Nephron progenitor cell (in vitro differentiated cells): ENCODE data around the gene ACAP2.

ENCODE experiments used
- DNase-seq: peaks from one replicate; pipeline ENCODE4 v3.0.0; 2021
- H3K27ac Mint-ChIP-seq: 2 replicates; pipeline ENCODE4 v1.8.0; 2021; ENCODE audit warnings: mild to moderate bottlenecking, moderate library complexity, mixed read lengths
- H3K27me3 Mint-ChIP-seq: 2 replicates; pipeline ENCODE4 v1.8.0; 2021; ENCODE audit warnings: mild to moderate bottlenecking, low read depth, mixed read lengths; ENCODE audit not compliant: poor library complexity
- H3K36me3 Mint-ChIP-seq: 2 replicates; pipeline ENCODE4 v1.8.0; 2021; ENCODE audit warnings: low read depth, mixed read lengths
- H3K4me1 Mint-ChIP-seq: 2 replicates; pipeline ENCODE4 v1.8.0; 2021; ENCODE audit warnings: mixed read lengths
- H3K4me3 Mint-ChIP-seq: 2 replicates; pipeline ENCODE4 v1.8.0; 2021; ENCODE audit warnings: mild to moderate bottlenecking, moderate library complexity, mixed read lengths
- H3K9me3 Mint-ChIP-seq: 2 replicates; pipeline ENCODE4 v1.8.0; 2021; ENCODE audit warnings: mild to moderate bottlenecking, moderate library complexity, mixed read lengths
- CTCF ChIP-seq: fragments of 200-600 bp; sonication (generic); IDR thresholded peaks from 2 replicates; pipeline ENCODE4 v1.5.0; 2021; ENCODE audit warnings: antibody characterized with exemption

The ACAP2 gene

GRCh38 chr3:195245531-195245951 lies 197.3 kb downstream of the ACAP2 start:
- no peaks in the 10 kb centered on the region for H3K27me3 Mint-ChIP-seq
- no peak overlapping the region for H3K4me3 Mint-ChIP-seq
- peaks cover 52% of the 10 kb centered on the region for H3K36me3 Mint-ChIP-seq
- H3K4me1 Mint-ChIP-seq = peaks cover 87% of the 10 kb centered on the region
- DNase-seq = no peak
- H3K27ac Mint-ChIP-seq = no peak overlapping the region
- no peak for TF ChIP-seq CTCF
- H3K9me3 Mint-ChIP-seq = peaks cover 15% of the 10 kb centered on the region

- Mint-ChIP-seq H3K27me3 (peaks cover 3% of the 10 kb centered on the region), H3K4me1 (peaks cover 85% of the 10 kb centered on the region), H3K36me3 (peaks cover 36% of the 10 kb centered on the region), H3K9me3 (peaks cover 14% of the 10 kb centered on the region), H3K4me3 (no peak overlapping the region), H3K27ac (peak overlapping the region; percentile 25)
- no peak for TF ChIP-seq CTCF
- DNase-seq = no peak
These were observed 201.0 kb downstream of the ACAP2 start for GRCh38 chr3:195241592-195242355.

GRCh38 chr3:195240939-195241338 lies 201.9 kb downstream of the ACAP2 start:
- Mint-ChIP-seq H3K27ac (no peak overlapping the region), H3K4me3 (no peak overlapping the region), H3K27me3 (peaks cover 3% of the 10 kb centered on the region), H3K9me3 (peaks cover 17% of the 10 kb centered on the region), H3K4me1 (peaks cover 77% of the 10 kb centered on the region), H3K36me3 (peaks cover 36% of the 10 kb centered on the region)
- TF ChIP-seq CTCF = no peak
- no peak for DNase-seq

- Mint-ChIP-seq H3K9me3 (peaks cover 23% of the 10 kb centered on the region), H3K4me1 (peaks cover 70% of the 10 kb centered on the region), H3K36me3 (peaks cover 36% of the 10 kb centered on the region), H3K4me3 (no peak overlapping the region), H3K27me3 (peaks cover 3% of the 10 kb centered on the region), H3K27ac (peak overlapping the region; percentile 28)
- TF ChIP-seq CTCF = no peak
- no peak for DNase-seq
These were observed 202.6 kb downstream of the ACAP2 start for GRCh38 chr3:195240171-195240701.

GRCh38 chr3:195239121-195239520 lies 203.7 kb downstream of the ACAP2 start:
- peaks cover 75% of the 10 kb centered on the region for H3K4me1 Mint-ChIP-seq
- H3K27me3 Mint-ChIP-seq = peaks cover 6% of the 10 kb centered on the region
- H3K4me3 Mint-ChIP-seq = peak overlapping the region; percentile 31
- DNase-seq = no peak
- TF ChIP-seq CTCF = no peak
- H3K36me3 Mint-ChIP-seq = peaks cover 45% of the 10 kb centered on the region
- H3K9me3 Mint-ChIP-seq = peaks cover 32% of the 10 kb centered on the region
- H3K27ac Mint-ChIP-seq = peak overlapping the region; percentile 66
